Ovary (tissue), 9 donors: ENCODE data around the gene RUSF1. TPM values are rescaled to one million over a fixed set of nuclear protein-coding genes. Genes with fewer than 3 reads are reported as not detected.

ENCODE experiments used
- DNase-seq, 5 donors: peaks; one replicate each; pipeline ENCODE4 v3.0.0-alpha.2; 2019 to 2020
- H3K27ac ChIP-seq, 2 donors: fragments of 200-600 bp; one replicate each; pipeline versions ENCODE4 v1.5.1 to v1.8.0; 2019 to 2022
- H3K27me3 ChIP-seq: fragments of 200-600 bp; one replicate; pipeline ENCODE4 v1.8.0; 2022
- H3K36me3 ChIP-seq: fragments of 200-600 bp; sonication (generic); one replicate; pipeline ENCODE4 v1.5.1; 2019
- H3K4me1 ChIP-seq: one replicate; pipeline ENCODE4 v1.8.1; 2013; ENCODE audit warnings: mild to moderate bottlenecking, moderate library complexity; ENCODE audit not compliant: insufficient read depth
- H3K4me3 ChIP-seq: fragments of 200-600 bp; sonication (generic); one replicate; pipeline ENCODE4 v1.5.1; 2017
- H3K9me3 ChIP-seq, 2 donors: fragments of 200-600 bp in 1 of 2; sonication (generic) in 1 of 2; one replicate each; pipeline versions ENCODE4 v1.5.1 to v1.8.1; 2013 to 2019; ENCODE audit warnings: mild to moderate bottlenecking in 1 of 2, moderate library complexity in 1 of 2
- CTCF ChIP-seq, 3 donors: fragments of 450-650 bp in 2 of 3; fragments of 200-600 bp in 1 of 3; IDR thresholded peaks; one replicate each; pipeline versions ENCODE4 v1.5.1 to v1.8.0; 2016 to 2022; ENCODE audit warnings: antibody characterized with exemption in 3 of 3, mild to moderate bottlenecking in 1 of 3
- EP300 ChIP-seq: sonication (generic); formaldehyde crosslinking; IDR thresholded peaks from one replicate; pipeline ENCODE4 v1.6.1; 2017; ENCODE audit warnings: antibody characterized with exemption
- POLR2A ChIP-seq: fragments of 450-650 bp; IDR thresholded peaks from one replicate; pipeline ENCODE4 v1.6.1; 2017; ENCODE audit warnings: antibody characterized with exemption, mild to moderate bottlenecking, moderate library complexity
- WGBS, 3 donors: extraction: QIAGEN DNeasy Blood & Tissue Kit in 1 of 3; methylation state at CpG; one replicate each; pipeline versions ENCODE4 v1.1.5 to v1.1.7; 2013 to 2017; 5-methylcytosine and 5-hydroxymethylcytosine counted together
- intact Hi-C, 4 donors: fragments of 100-400 bp; cut with DNase I; formaldehyde crosslinking; loops; one replicate each; pipeline versions ENCODE4 v1.11.0 to v1.15.1; 2022 to 2023
- polyA plus RNA-seq, 2 donors: library from polyadenylated mRNA; stranded (reverse); fragments of 200-250 nt in 1 of 2; fragments of 350-450 nt in 1 of 2; fragmentation: Illumina TruSeq in 1 of 2; extraction: RNeasy Lipid Tissue Mini Kit (QIAGEN cat#74804) in 1 of 2; gene quantifications; one replicate each; pipeline ENCODE4 v1.2.3, GENCODE V29; 2013 to 2014
- total RNA-seq, 7 donors: library from RNA; depleted of rRNA in 2 of 7; stranded (reverse); fragments of >200 nt in 2 of 7; fragmentation: NEBNext Ultra II Directional in 3 of 7; extraction: Animal tissue kit (Norgen Biotek cat#: 25700) in 3 of 7; gene quantifications; one replicate each; pipeline versions ENCODE4 v1.1.0 to v1.2.4, GENCODE V29; 2016 to 2023
- donor health status: DM: no; HTN: no; CAD: no; lungs with moderate emphysema.
- donor health status: DM: no; HTN: no; CAD: no.
- donor health status: Bipolar disorder and iron deficiency.
- donor health status: DM: yes; HTN: yes; CAD: no.
- donor health status: DM: no; HTN: no; CAD: no.
- donor health status: DM: yes; HTN: yes; CAD: no.

RUSF1 gene
- total and polyA plus RNA-seq, 9 donors: 39.8 to 98.4 (median 91.2) TPM

- Histone ChIP-seq H3K36me3 (no peaks in the 10 kb centered on the region), H3K4me3 (peak overlapping the region; percentile 87), H3K4me1 (peaks cover 16% of the 10 kb centered on the region), H3K27ac (peak overlapping the region; percentile 97 to 98), H3K9me3 (no peaks in the 10 kb centered on the region), H3K27me3 (no peaks in the 10 kb centered on the region)
- peak; percentile 100 for DNase-seq
- TF ChIP-seq EP300: peak; percentile 82
- TF ChIP-seq POLR2A: no peak
- 1 to 3% (median 1%) methylated on average over 24 to 61 of the region's 61 CpGs for WGBS, 3 donors
- intact Hi-C loops: loop anchor here in 2 of 4 donors (2.0 to 10.0 kb wide), 2 partner anchors 49 to 415 kb away; partner anchors contain the start of genes RUSF1 (in 1 of the 2) and ZNF267 (in 1 of the 2)
Observed at GRCh38 chr16:31459687-31460581, 48.3 kb downstream of the RUSF1 start.

- Histone ChIP-seq H3K27me3 (no peaks in the 10 kb centered on the region), H3K9me3 (no peaks in the 10 kb centered on the region), H3K4me1 (peaks cover 16% of the 10 kb centered on the region), H3K27ac (peak within 1 kb of the TSS; percentile 97 to 98), H3K4me3 (peak within 1 kb of the TSS; percentile 87), H3K36me3 (no peaks in the 10 kb centered on the region)
- intact Hi-C loops: loop anchor here in 1 of 4 donors (10.0 kb wide), 1 partner anchor 416 kb away; the partner anchor contains the start of gene ZNF267
- WGBS, 3 donors: 0 to 1% (median 0%) methylated on average over 53 to 91 of the region's 91 CpGs
- DNase-seq: peak; percentile 97 to 98 (median 98)
- peak; percentile 51 to 81 (median 74) for TF ChIP-seq CTCF (IDR thresholded peaks at IDR 0.05)
- TF ChIP-seq EP300: peak; percentile 58
- TF ChIP-seq POLR2A: peak; percentile 86
Observed at GRCh38 chr16:31458844-31459686, 49.1 kb downstream of the RUSF1 start, which contains the start of gene ARMC5. Gene ARMC5 (plus strand): TSS chr16:31459501. CDS start chr16:31459525, 24 bp downstream.

GRCh38 chr16:31458073-31458843, 49.9 kb downstream of the RUSF1 start:
- no peaks in the 10 kb centered on the region for H3K9me3 ChIP-seq
- peak in 3 of 5 donors; percentile 45 to 60 (median 49) for DNase-seq
- H3K27ac ChIP-seq: peak overlapping the region; percentile 97 to 98
- peaks cover 18% of the 10 kb centered on the region for H3K4me1 ChIP-seq
- H3K36me3 ChIP-seq: no peaks in the 10 kb centered on the region
- H3K4me3 ChIP-seq: peak overlapping the region; percentile 87
- no peak for TF ChIP-seq EP300
- no peak for TF ChIP-seq CTCF (IDR thresholded peaks at IDR 0.05)
- no peak for TF ChIP-seq POLR2A
- no peaks in the 10 kb centered on the region for H3K27me3 ChIP-seq
- intact Hi-C loops: loop anchor here in 1 of 4 donors (10.0 kb wide), 1 partner anchor 417 kb away; the partner anchor contains the start of gene ZNF267
- 1% methylated on average over 37 to 42 of the region's 42 CpGs for WGBS, 3 donors

GRCh38 chr16:31456988-31457360, 51.2 kb downstream of the RUSF1 start:
- no peak for TF ChIP-seq CTCF (IDR thresholded peaks at IDR 0.05)
- TF ChIP-seq POLR2A: no peak
- no peak for TF ChIP-seq EP300
- Histone ChIP-seq H3K4me3 (no peak overlapping the region), H3K27me3 (no peaks in the 10 kb centered on the region), H3K4me1 (peaks cover 27% of the 10 kb centered on the region), H3K9me3 (no peaks in the 10 kb centered on the region), H3K27ac (no peak overlapping the region), H3K36me3 (no peaks in the 10 kb centered on the region)
- DNase-seq: peak in 2 of 5 donors; percentile 20 to 23
- intact Hi-C loops: loop anchor here in 1 of 4 donors (10.0 kb wide), 1 partner anchor 418 kb away; the partner anchor contains the start of gene ZNF267
- 63 to 76% (median 70%) methylated on average over 8 of the region's 8 CpGs for WGBS, 3 donors
